Large intestine (tissue), 3 donors: Measurements from ENCODE around the gene TMEM132A. TPM values are rescaled to one million over a fixed set of nuclear protein-coding genes. Genes with fewer than 3 reads are reported as not detected.

Source experiments
- DNase-seq, 2 donors: peaks; one replicate each; pipeline versions ENCODE4 v3.0.0 to v3.0.0-alpha.2; 2013
- H3K27ac ChIP-seq: one replicate; pipeline ENCODE4 v1.5.1; 2013; ENCODE audit warnings: low read length
- H3K27me3 ChIP-seq: 2 replicates; pipeline ENCODE4 v1.6.1; 2013; ENCODE audit warnings: low read length; ENCODE audit not compliant: control insufficient read depth, insufficient read depth
- H3K36me3 ChIP-seq: 2 replicates; pipeline ENCODE4 v1.6.1; 2013; ENCODE audit warnings: low read length; ENCODE audit not compliant: control insufficient read depth, insufficient read depth
- H3K4me1 ChIP-seq: one replicate; pipeline ENCODE4 v1.6.1; 2013; ENCODE audit warnings: low read length; ENCODE audit not compliant: control insufficient read depth, insufficient read depth
- H3K4me3 ChIP-seq: one replicate; pipeline ENCODE4 v1.5.1; 2013; ENCODE audit warnings: low read length
- H3K9me3 ChIP-seq: one replicate; pipeline ENCODE4 v1.6.1; 2013; ENCODE audit warnings: mild to moderate bottlenecking, low read depth, low read length, moderate library complexity; ENCODE audit not compliant: control insufficient read depth
- WGBS: methylation state at CpG from one replicate; pipeline ENCODE4 v1.1.5; 2013; ENCODE audit warnings: low lambda C conversion rate; ENCODE audit not compliant: insufficient coverage; 5-methylcytosine and 5-hydroxymethylcytosine counted together
- polyA plus RNA-seq: library from polyadenylated mRNA; unstranded; fragments of 120-200 nt; gene quantifications from one replicate; pipeline ENCODE4 v1.2.1, GENCODE V29; 2013

Gene TMEM132A
- polyA plus RNA-seq, 1 donor, result 19.6 TPM

DNA sequence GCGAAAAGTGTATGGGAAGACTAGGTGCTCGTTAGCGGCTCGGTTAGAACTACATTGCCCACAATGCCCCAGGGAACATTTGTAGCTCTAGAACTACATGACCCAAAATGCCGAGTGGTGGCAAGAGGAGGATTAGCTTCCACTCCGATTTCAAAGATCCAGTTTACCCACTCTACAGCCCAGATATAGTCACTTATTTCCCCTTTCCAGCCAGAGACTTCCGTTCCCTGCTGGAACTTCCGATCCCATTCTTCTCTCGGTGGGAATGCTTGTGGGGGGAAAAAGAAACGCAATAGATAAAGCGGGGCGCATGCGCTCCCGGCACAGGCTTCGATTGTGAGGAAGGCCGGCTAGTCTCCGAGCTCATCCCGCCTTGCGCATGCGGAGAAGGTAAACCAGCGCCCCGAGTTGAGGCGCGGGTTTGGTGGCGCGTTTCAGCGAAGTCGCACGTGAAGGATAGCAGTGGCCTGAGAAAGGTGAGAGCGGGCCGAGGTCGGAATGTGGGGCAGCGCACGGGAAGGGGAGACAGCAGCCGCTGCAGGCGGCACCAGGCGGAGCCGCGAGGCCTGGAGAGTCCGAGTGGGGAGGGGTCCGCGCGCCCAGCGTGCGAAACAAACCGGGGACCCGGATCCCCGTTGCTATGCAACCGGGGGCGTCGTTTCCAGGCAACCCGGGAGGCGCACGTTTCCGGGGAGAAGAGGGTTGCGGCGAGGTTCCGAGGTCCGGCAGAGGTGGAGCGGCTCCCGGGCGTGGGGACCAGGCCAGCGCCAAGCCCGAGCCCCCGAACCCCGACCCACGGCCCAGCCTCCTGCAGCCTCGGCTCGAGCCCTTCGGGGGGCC, 10.2 kb upstream of the TMEM132A start, which contains the start of gene TMEM109:
TSS of gene TMEM109 (plus strand) at position 366 of the 840 bp plus-strand sequence. CDS start 5,536 bp downstream, outside the sequence.
- peak; percentile 84 to 93 for DNase-seq
- 0% methylated on average over 4 of the region's 70 CpGs for WGBS
- Histone ChIP-seq H3K4me1 (peaks cover 20% of the 10 kb centered on the region), H3K36me3 (peaks cover 2% of the 10 kb centered on the region), H3K27ac (peak within 1 kb of the TSS; percentile 87), H3K4me3 (peak within 1 kb of the TSS; percentile 71), H3K27me3 (peaks cover 4% of the 10 kb centered on the region), H3K9me3 (no peaks in the 10 kb centered on the region)

DNA sequence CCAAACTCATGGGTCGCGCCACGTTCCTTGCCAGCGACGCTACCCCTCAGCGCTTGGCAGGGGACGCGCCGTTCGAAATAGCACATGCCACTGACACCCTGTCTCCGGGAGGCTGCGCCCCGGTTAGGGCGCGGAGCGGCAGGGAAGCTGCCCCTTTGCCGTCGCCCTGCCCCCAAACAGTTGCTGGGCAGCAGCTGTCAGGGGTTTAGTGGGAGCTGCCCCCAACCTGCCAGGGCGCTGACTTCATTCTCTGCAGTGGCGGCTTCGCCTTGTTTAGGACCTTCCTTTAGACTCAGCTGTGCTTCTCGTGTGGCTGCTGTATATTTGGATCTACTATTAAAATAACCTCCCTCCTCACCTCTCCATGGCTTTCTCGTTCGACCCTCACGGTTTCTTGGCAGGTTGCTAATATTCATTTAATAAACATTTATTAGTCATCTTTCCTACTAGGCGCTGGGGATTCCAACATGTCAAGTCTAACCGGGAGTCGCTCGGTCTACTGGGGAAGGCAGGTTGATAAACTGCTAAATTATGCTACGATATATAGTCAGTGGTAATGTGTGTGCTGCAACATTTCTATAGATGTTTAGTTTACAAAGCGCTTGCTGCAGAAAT, 9.5 kb upstream of the TMEM132A start:
- WGBS, result 0% methylated on average over 4 of the region's 31 CpGs
- H3K4me1 ChIP-seq, result peaks cover 20% of the 10 kb centered on the region

GRCh38 chr11:60915248-60915914, 8.9 kb upstream of the TMEM132A start:
- Histone ChIP-seq H3K27me3 (peaks cover 2% of the 10 kb centered on the region), H3K36me3 (peaks cover 10% of the 10 kb centered on the region), H3K9me3 (no peaks in the 10 kb centered on the region), H3K27ac (peak overlapping the region; percentile 24), H3K4me3 (peak overlapping the region; percentile 71), H3K4me1 (peaks cover 20% of the 10 kb centered on the region)
- WGBS, result 0% methylated on average over 1 of the region's 17 CpGs
- DNase-seq, result peak in 1 of 2 donors; percentile 55

More for the DNA sequence above, 9.5 kb upstream of the TMEM132A start:
- H3K9me3 ChIP-seq, result no peaks in the 10 kb centered on the region
- DNase-seq, result peak in 1 of 2 donors; percentile 66
- peak overlapping the region; percentile 87 for H3K27ac ChIP-seq
- H3K27me3 ChIP-seq, result peaks cover 4% of the 10 kb centered on the region
- peaks cover 4% of the 10 kb centered on the region for H3K36me3 ChIP-seq
- peak overlapping the region; percentile 71 for H3K4me3 ChIP-seq

DNA sequence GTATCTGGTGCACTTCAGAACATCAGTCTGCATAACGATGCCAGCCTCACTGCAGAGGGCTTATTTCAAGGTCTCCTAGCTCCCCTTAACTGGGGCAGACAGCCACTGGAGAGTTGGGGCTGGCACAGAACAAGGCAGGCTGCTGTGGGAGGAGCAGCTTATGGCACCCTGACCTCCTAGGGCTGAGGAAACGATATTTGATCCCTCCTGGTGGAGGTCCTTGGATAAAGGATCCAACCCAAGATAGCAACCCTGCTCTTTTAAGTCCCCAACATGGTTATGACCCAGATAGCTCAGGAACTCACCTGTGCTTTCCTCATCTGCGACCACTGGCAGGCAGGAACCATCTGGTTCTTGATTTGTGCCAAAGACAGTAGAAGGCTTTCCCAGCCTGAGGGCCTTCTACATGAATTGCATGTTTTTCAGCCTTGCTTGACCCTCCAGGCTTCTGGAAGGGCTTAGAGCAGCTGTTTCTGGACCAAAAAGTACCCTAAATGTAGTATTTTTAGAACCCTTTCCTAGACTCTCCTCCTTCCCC, 7.5 kb upstream of the TMEM132A start:
- Histone ChIP-seq H3K36me3 (peaks cover 23% of the 10 kb centered on the region), H3K4me3 (no peak overlapping the region), H3K4me1 (peaks cover 20% of the 10 kb centered on the region), H3K27me3 (peaks cover 2% of the 10 kb centered on the region), H3K9me3 (no peaks in the 10 kb centered on the region), H3K27ac (no peak overlapping the region)
- no peak for DNase-seq
- WGBS, result no CpG with 5 or more reads among the region's 3 CpGs

GRCh38 chr11:60917267-60917666, 7.0 kb upstream of the TMEM132A start:
- no CpG with 5 or more reads among the region's 1 CpG for WGBS
- Histone ChIP-seq H3K4me1 (peaks cover 20% of the 10 kb centered on the region), H3K4me3 (no peak overlapping the region), H3K27ac (no peak overlapping the region), H3K36me3 (peaks cover 29% of the 10 kb centered on the region), H3K27me3 (no peaks in the 10 kb centered on the region), H3K9me3 (no peaks in the 10 kb centered on the region)
- DNase-seq, result no peak

- H3K4me1 ChIP-seq, result peaks cover 16% of the 10 kb centered on the region
- DNase-seq, result no peak
- no peak overlapping the region for H3K27ac ChIP-seq
- H3K27me3 ChIP-seq, result no peaks in the 10 kb centered on the region
- no peaks in the 10 kb centered on the region for H3K9me3 ChIP-seq
- no peak overlapping the region for H3K4me3 ChIP-seq
- peaks cover 35% of the 10 kb centered on the region for H3K36me3 ChIP-seq
- 40% methylated on average over 1 of the region's 4 CpGs for WGBS
These were observed 5.9 kb upstream of the TMEM132A start for GRCh38 chr11:60918251-60918938.

- Histone ChIP-seq H3K27me3 (no peaks in the 10 kb centered on the region), H3K27ac (no peak overlapping the region), H3K9me3 (no peaks in the 10 kb centered on the region), H3K4me3 (no peak overlapping the region), H3K36me3 (peaks cover 35% of the 10 kb centered on the region), H3K4me1 (peaks cover 16% of the 10 kb centered on the region)
- WGBS, result no CpG with 5 or more reads among the region's 2 CpGs
- DNase-seq, result no peak
These were observed 5.4 kb upstream of the TMEM132A start for GRCh38 chr11:60918939-60919265.

- no peak overlapping the region for H3K4me3 ChIP-seq
- no peaks in the 10 kb centered on the region for H3K27me3 ChIP-seq
- no peak overlapping the region for H3K27ac ChIP-seq
- no CpG with 5 or more reads among the region's 1 CpG for WGBS
- no peaks in the 10 kb centered on the region for H3K9me3 ChIP-seq
- H3K36me3 ChIP-seq, result peaks cover 35% of the 10 kb centered on the region
- no peak for DNase-seq
- peaks cover 19% of the 10 kb centered on the region for H3K4me1 ChIP-seq
These were observed 4.9 kb upstream of the TMEM132A start for GRCh38 chr11:60919320-60919719.

- Histone ChIP-seq H3K4me1 (peaks cover 17% of the 10 kb centered on the region), H3K9me3 (no peaks in the 10 kb centered on the region), H3K27ac (no peak overlapping the region), H3K4me3 (no peak overlapping the region), H3K27me3 (peaks cover 4% of the 10 kb centered on the region), H3K36me3 (peaks cover 35% of the 10 kb centered on the region)
- no peak for DNase-seq
- WGBS, result 80% methylated on average over 1 of the region's 2 CpGs
These were observed 4.3 kb upstream of the TMEM132A start for GRCh38 chr11:60919956-60920355.

DNA sequence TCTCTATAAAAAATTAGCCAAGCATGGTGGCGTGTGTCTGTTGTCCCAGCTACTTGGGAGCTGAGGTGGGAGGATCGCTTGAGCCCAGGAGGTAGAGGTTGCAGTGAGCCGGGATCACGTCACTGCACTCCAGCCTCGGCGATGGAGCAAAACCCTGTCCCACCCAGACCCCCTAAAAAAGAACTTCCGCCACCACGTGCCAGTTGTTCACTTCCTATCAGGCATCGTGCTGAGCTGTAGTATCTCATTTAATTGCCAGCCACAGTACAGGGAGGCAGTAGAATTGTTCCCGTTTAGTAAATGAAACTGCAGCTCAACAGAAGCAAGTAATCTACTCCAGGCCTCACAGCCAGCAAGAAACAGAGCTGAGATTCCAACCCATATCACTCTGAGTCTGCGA, 3.0 kb upstream of the TMEM132A start:
- Histone ChIP-seq H3K9me3 (no peaks in the 10 kb centered on the region), H3K4me3 (no peak overlapping the region), H3K27ac (no peak overlapping the region), H3K36me3 (peaks cover 35% of the 10 kb centered on the region), H3K4me1 (peaks cover 11% of the 10 kb centered on the region), H3K27me3 (peaks cover 9% of the 10 kb centered on the region)
- WGBS, result no CpG with 5 or more reads among the region's 11 CpGs
- no peak for DNase-seq
